Suprapubic skin (tissue), 4 donors: ENCODE data around the gene MSX1. TPM values are rescaled to one million over a fixed set of nuclear protein-coding genes. Genes with fewer than 3 reads are reported as not detected.
A peak's percentile ranks its signal among the peaks of the same experiment; 100 is the strongest.

Source experiments
- DNase-seq, 2 donors: peaks; one replicate each; pipeline ENCODE4 v3.0.0-alpha.2; 2019; ENCODE audit warnings: low spot score in 2 of 2
- H3K27ac ChIP-seq: fragments of 200-600 bp; sonication (generic); one replicate; pipeline ENCODE4 v1.5.1; 2019
- H3K27me3 ChIP-seq: fragments of 200-600 bp; sonication (generic); one replicate; pipeline ENCODE4 v1.5.1; 2019
- H3K36me3 ChIP-seq: fragments of 200-600 bp; sonication (generic); one replicate; pipeline ENCODE4 v1.5.1; 2019
- H3K4me1 ChIP-seq: fragments of 200-600 bp; sonication (generic); one replicate; pipeline ENCODE4 v1.5.1; 2019
- H3K4me3 ChIP-seq: fragments of 200-600 bp; sonication (generic); one replicate; pipeline ENCODE4 v1.5.1; 2019; ENCODE audit warnings: mild to moderate bottlenecking
- H3K9me3 ChIP-seq: fragments of 200-600 bp; sonication (generic); one replicate; pipeline ENCODE4 v1.5.1; 2019
- EP300 ChIP-seq: sonication (generic); formaldehyde crosslinking; IDR thresholded peaks from one replicate; pipeline ENCODE4 v1.6.1; 2017; ENCODE audit warnings: antibody characterized with exemption
- POLR2A ChIP-seq, 2 donors: fragments of 450-650 bp; IDR thresholded peaks; one replicate each; pipeline ENCODE4 v1.6.1; 2017; ENCODE audit warnings: antibody characterized with exemption in 2 of 2, mild to moderate bottlenecking in 2 of 2, moderate library complexity in 2 of 2
- POLR2AphosphoS5 ChIP-seq, 3 donors: sonication (generic); formaldehyde crosslinking; IDR thresholded peaks; one replicate each; pipeline ENCODE4 v1.6.1; 2017; ENCODE audit warnings: antibody characterized with exemption in 3 of 3
- WGBS: methylation state at CpG from one replicate; pipeline ENCODE4 v1.1.5; 2018; 5-methylcytosine and 5-hydroxymethylcytosine counted together
- total RNA-seq, 4 donors: library from RNA; depleted of rRNA; stranded (reverse); fragments of >200 nt; gene quantifications; one replicate each; pipeline ENCODE4 v1.1.0, GENCODE V29; 2016
- TF ChIP-seq, protein P1 (sequence below), 2 donors: fragments of 200-600 bp in 1 of 2; fragments of 450-650 bp in 1 of 2; sonication (generic) in 1 of 2; IDR thresholded peaks; one replicate each; pipeline ENCODE4 v1.5.1; 2016 to 2019; ENCODE audit warnings: antibody characterized with exemption in 2 of 2, mild to moderate bottlenecking in 1 of 2, moderate library complexity in 1 of 2

MSX1 gene
- total RNA-seq, 4 donors from 2014 or later: 2.0 to 7.2 (median 4.9) TPM

DNA sequence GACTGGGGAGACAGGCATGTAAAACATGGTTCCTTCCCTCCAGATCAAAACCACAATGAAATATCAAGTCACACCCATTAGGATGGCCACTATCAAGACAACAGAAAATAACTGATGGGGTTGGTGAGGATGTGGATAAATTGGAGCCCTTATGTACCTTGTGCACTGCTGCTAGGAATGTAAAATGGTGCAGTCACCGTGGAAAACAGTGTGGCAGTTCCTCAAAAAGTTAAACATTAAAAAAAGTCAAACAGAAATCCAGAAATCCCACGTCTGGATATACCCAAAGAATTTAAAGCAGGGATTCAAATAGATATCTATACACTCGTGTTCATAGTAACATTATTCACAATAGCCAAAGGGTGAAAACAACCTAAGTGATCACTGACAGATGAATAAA lies 35.2 kb upstream of the MSX1 start:
- no peaks in the 10 kb centered on the region for H3K4me1 ChIP-seq
- 47% methylated on average over 3 of the region's 3 CpGs for WGBS
- no peak for DNase-seq
- no peaks in the 10 kb centered on the region for H3K36me3 ChIP-seq
- H3K27ac ChIP-seq: no peak overlapping the region
- no peak overlapping the region for H3K4me3 ChIP-seq
- no peaks in the 10 kb centered on the region for H3K9me3 ChIP-seq
- no peaks in the 10 kb centered on the region for H3K27me3 ChIP-seq
- TF ChIP-seq POLR2A (IDR thresholded peaks at IDR 0.05) (no peak), POLR2AphosphoS5 (IDR thresholded peaks at IDR 0.05) (no peak), EP300 (no peak)
- TF ChIP-seq, protein P1, sequence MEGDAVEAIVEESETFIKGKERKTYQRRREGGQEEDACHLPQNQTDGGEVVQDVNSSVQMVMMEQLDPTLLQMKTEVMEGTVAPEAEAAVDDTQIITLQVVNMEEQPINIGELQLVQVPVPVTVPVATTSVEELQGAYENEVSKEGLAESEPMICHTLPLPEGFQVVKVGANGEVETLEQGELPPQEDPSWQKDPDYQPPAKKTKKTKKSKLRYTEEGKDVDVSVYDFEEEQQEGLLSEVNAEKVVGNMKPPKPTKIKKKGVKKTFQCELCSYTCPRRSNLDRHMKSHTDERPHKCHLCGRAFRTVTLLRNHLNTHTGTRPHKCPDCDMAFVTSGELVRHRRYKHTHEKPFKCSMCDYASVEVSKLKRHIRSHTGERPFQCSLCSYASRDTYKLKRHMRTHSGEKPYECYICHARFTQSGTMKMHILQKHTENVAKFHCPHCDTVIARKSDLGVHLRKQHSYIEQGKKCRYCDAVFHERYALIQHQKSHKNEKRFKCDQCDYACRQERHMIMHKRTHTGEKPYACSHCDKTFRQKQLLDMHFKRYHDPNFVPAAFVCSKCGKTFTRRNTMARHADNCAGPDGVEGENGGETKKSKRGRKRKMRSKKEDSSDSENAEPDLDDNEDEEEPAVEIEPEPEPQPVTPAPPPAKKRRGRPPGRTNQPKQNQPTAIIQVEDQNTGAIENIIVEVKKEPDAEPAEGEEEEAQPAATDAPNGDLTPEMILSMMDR (IDR thresholded peaks at IDR 0.05): no peak

DNA sequence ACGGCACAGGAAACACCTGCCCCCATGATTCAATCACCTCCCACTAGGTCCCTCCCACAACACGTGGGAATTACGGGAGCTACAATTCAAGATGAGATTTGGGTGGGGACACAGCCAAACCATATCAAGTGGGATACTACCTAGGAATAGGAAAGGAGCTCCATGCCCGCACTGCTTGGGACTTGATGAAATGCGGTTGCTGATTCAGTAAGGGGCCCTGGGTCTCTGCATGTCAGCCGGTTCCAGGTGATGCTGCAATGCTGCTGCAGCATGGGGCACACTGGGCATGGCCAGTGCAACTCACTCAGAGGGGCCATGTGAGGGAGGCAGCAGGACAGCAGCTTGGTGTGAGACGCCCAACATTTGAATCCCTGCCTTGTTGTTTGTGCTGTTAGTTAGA lies 34.0 kb upstream of the MSX1 start:
- WGBS: 89% methylated on average over 7 of the region's 7 CpGs
- no peaks in the 10 kb centered on the region for H3K36me3 ChIP-seq
- no peak overlapping the region for H3K27ac ChIP-seq
- H3K4me1 ChIP-seq: no peaks in the 10 kb centered on the region
- H3K9me3 ChIP-seq: no peaks in the 10 kb centered on the region
- TF ChIP-seq EP300 (no peak), POLR2A (IDR thresholded peaks at IDR 0.05) (no peak), POLR2AphosphoS5 (IDR thresholded peaks at IDR 0.05) (no peak)
- TF ChIP-seq, protein P1 (IDR thresholded peaks at IDR 0.05): no peak
- no peak overlapping the region for H3K4me3 ChIP-seq
- no peaks in the 10 kb centered on the region for H3K27me3 ChIP-seq
- DNase-seq: peak in 1 of 2 donors; percentile 52

DNA sequence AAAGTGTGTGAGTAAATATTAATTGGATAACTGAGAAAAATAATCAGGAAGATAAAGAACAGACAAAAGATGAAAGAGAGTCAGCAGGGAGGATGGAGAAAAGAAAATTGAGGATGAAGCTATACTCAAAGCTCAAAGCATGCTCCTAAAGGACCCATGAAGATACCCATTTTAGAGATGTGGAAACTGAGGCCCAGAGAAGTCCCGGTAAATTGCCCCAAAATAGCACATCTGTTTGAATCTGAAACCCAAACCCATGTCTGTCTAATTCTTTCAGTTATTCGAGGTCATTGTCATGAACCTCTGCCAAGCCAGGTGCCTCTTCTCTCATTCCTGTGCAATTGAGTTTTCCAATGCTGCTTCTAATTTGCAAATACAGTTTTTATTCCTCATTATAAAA lies 29.6 kb upstream of the MSX1 start:
- Histone ChIP-seq H3K27ac (no peak overlapping the region), H3K9me3 (no peaks in the 10 kb centered on the region), H3K36me3 (no peaks in the 10 kb centered on the region), H3K27me3 (no peaks in the 10 kb centered on the region), H3K4me3 (no peak overlapping the region), H3K4me1 (no peaks in the 10 kb centered on the region)
- no peak for DNase-seq
- 82% methylated on average over 2 of the region's 2 CpGs for WGBS
- TF ChIP-seq EP300 (no peak), POLR2AphosphoS5 (IDR thresholded peaks at IDR 0.05) (no peak), POLR2A (IDR thresholded peaks at IDR 0.05) (no peak)
- TF ChIP-seq, protein P1 (IDR thresholded peaks at IDR 0.05): no peak

DNA sequence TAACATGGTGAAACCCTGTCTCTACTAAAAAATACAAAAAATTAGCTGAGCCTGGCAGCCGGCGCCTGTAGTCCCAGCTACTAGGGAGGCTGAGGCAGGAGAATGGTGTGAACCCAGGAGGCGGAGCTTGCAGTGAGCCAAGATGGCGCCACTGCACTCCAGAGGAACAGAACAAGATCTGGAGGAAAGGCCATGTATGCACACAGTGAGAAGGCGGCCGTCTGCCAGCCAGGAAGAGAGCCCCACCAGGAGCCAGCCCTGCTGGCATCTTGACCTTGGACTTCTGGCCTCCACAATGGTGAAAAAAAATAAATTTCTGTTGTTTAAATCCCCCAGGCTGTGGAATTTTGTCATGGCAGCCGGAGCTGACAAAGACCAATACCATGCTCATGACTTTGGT lies 28.2 kb upstream of the MSX1 start:
- Histone ChIP-seq H3K4me3 (no peak overlapping the region), H3K27ac (no peak overlapping the region), H3K27me3 (no peaks in the 10 kb centered on the region), H3K36me3 (no peaks in the 10 kb centered on the region), H3K4me1 (no peaks in the 10 kb centered on the region), H3K9me3 (no peaks in the 10 kb centered on the region)
- 94% methylated on average over 7 of the region's 7 CpGs for WGBS
- no peak for DNase-seq
- TF ChIP-seq POLR2A (IDR thresholded peaks at IDR 0.05) (no peak), EP300 (no peak)
- TF ChIP-seq, protein P1 (IDR thresholded peaks at IDR 0.05): no peak

DNA sequence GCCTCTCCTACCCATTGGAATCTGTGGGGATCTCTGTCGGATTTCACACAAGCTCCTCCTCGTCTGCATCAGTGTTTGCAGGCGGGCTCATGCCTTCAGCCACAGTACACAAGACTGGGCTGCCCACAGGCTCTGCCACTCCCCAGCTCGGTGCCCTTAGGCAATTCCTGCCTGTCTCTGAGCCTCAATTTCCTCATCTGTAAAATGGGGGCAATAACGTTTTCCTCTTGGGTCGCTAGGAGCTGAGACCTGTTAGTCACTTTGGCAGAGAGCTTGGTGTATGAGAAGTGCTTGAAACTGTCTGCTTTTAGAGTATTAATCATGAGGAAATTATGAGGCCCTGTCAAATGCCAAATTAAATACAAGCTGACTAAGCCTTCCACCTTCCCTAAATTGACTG lies 27.6 kb upstream of the MSX1 start:
- no peaks in the 10 kb centered on the region for H3K36me3 ChIP-seq
- H3K9me3 ChIP-seq: no peaks in the 10 kb centered on the region
- no peaks in the 10 kb centered on the region for H3K4me1 ChIP-seq
- H3K27ac ChIP-seq: no peak overlapping the region
- DNase-seq: no peak
- H3K27me3 ChIP-seq: no peaks in the 10 kb centered on the region
- H3K4me3 ChIP-seq: no peak overlapping the region
- TF ChIP-seq POLR2AphosphoS5 (IDR thresholded peaks at IDR 0.05) (no peak), POLR2A (IDR thresholded peaks at IDR 0.05) (no peak), EP300 (no peak)
- TF ChIP-seq, protein P1 (IDR thresholded peaks at IDR 0.05): no peak
- WGBS: 79% methylated on average over 6 of the region's 6 CpGs
